ENCODE measurements around the gene HDAC4.

DNA sequence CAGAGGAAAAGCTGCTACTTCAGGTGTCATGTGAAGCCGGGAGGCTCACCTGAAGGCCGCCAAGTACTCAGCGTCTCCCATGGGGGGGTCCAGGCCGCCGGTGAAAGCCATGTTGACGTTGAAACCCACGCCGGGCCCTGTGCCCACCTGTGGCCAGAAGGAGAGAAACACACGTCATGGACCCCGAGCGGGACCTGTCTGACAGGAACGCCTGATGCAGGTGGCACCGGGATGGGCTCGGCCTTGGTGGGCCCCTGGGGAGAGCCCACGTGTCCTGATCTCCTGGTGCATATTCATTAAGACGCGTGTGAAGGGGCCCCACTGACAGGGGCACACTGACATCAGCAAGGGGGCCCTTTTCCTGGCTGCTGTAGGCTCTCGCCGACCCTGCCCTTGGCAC is 319.8 kb downstream of the HDAC4 start:
- no peak for TF ChIP-seq CTCF (IDR thresholded peaks at IDR 0.05)
- no peak for TF ChIP-seq EP300 (IDR thresholded peaks at IDR 0.05)
